ENCODE results near the gene EIF3F. TPM values are rescaled to one million over a fixed set of nuclear protein-coding genes. Genes with fewer than 3 reads are reported as not detected.
A peak's percentile ranks its signal among the peaks of the same experiment; 100 is the strongest.

EIF3F gene
- total and polyA plus RNA-seq, 9 of the 15 experiments (the other 6 are each of a cell fraction or from before 2014, with no cell fraction given): 50.1 to 259 (median 135) TPM

DNA sequence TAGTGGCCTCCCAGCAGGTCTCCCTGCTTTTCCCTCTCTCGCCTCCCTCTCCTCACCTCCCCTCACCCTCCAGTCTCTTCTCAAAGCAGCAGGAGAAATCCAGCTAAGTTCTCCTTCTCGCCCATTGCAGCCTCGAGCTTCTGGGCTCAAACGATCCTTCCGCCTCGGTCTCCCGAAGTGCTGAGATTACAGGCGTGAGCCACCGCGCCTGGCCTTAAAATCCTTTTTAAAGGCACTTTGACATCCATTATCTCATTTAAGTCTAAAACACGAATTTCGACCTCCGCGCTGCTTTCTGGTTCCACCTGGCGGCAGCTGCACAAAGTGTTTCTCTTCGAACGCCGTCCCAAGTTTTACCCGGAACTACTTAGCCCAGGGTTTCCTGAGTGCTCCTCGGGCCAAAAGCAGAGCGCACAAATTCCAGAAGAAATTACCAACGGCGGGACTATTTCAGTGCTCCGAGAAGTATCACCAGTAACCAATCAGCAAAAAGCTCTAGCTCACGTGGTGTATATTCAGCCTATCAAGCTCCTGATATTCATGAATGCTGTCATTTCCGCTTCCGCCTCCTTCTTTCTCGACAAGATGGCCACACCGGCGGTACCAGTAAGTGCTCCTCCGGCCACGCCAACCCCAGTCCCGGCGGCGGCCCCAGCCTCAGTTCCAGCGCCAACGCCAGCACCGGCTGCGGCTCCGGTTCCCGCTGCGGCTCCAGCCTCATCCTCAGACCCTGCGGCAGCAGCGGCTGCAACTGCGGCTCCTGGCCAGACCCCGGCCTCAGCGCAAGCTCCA lies at the start of gene EIF3F (continued):
- TF ChIP-seq, protein P1, sequence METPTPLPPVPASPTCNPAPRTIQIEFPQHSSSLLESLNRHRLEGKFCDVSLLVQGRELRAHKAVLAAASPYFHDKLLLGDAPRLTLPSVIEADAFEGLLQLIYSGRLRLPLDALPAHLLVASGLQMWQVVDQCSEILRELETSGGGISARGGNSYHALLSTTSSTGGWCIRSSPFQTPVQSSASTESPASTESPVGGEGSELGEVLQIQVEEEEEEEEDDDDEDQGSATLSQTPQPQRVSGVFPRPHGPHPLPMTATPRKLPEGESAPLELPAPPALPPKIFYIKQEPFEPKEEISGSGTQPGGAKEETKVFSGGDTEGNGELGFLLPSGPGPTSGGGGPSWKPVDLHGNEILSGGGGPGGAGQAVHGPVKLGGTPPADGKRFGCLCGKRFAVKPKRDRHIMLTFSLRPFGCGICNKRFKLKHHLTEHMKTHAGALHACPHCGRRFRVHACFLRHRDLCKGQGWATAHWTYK (CRISPR knock-in tag; IDR thresholded peaks at IDR 0.05): no peak
- TF ChIP-seq HDGF (IDR thresholded peaks at IDR 0.05): 0 out of 2 replicates have a peak, but pooled peaks have one; percentile 25
- TF ChIP-seq, protein P2, sequence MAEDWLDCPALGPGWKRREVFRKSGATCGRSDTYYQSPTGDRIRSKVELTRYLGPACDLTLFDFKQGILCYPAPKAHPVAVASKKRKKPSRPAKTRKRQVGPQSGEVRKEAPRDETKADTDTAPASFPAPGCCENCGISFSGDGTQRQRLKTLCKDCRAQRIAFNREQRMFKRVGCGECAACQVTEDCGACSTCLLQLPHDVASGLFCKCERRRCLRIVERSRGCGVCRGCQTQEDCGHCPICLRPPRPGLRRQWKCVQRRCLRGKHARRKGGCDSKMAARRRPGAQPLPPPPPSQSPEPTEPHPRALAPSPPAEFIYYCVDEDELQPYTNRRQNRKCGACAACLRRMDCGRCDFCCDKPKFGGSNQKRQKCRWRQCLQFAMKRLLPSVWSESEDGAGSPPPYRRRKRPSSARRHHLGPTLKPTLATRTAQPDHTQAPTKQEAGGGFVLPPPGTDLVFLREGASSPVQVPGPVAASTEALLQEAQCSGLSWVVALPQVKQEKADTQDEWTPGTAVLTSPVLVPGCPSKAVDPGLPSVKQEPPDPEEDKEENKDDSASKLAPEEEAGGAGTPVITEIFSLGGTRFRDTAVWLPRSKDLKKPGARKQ (CRISPR knock-in tag; IDR thresholded peaks at IDR 0.05): no peak
- TF ChIP-seq, protein P3, sequence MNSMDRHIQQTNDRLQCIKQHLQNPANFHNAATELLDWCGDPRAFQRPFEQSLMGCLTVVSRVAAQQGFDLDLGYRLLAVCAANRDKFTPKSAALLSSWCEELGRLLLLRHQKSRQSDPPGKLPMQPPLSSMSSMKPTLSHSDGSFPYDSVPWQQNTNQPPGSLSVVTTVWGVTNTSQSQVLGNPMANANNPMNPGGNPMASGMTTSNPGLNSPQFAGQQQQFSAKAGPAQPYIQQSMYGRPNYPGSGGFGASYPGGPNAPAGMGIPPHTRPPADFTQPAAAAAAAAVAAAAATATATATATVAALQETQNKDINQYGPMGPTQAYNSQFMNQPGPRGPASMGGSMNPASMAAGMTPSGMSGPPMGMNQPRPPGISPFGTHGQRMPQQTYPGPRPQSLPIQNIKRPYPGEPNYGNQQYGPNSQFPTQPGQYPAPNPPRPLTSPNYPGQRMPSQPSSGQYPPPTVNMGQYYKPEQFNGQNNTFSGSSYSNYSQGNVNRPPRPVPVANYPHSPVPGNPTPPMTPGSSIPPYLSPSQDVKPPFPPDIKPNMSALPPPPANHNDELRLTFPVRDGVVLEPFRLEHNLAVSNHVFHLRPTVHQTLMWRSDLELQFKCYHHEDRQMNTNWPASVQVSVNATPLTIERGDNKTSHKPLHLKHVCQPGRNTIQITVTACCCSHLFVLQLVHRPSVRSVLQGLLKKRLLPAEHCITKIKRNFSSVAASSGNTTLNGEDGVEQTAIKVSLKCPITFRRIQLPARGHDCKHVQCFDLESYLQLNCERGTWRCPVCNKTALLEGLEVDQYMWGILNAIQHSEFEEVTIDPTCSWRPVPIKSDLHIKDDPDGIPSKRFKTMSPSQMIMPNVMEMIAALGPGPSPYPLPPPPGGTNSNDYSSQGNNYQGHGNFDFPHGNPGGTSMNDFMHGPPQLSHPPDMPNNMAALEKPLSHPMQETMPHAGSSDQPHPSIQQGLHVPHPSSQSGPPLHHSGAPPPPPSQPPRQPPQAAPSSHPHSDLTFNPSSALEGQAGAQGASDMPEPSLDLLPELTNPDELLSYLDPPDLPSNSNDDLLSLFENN (IDR thresholded peaks at IDR 0.05; ENCODE audit: low read depth in 2 of 2, low read length in 2 of 2): peak in 1 of 2 experiments; percentile 6; a peak in 1 of 4 replicates
- TF ChIP-seq, protein P4, sequence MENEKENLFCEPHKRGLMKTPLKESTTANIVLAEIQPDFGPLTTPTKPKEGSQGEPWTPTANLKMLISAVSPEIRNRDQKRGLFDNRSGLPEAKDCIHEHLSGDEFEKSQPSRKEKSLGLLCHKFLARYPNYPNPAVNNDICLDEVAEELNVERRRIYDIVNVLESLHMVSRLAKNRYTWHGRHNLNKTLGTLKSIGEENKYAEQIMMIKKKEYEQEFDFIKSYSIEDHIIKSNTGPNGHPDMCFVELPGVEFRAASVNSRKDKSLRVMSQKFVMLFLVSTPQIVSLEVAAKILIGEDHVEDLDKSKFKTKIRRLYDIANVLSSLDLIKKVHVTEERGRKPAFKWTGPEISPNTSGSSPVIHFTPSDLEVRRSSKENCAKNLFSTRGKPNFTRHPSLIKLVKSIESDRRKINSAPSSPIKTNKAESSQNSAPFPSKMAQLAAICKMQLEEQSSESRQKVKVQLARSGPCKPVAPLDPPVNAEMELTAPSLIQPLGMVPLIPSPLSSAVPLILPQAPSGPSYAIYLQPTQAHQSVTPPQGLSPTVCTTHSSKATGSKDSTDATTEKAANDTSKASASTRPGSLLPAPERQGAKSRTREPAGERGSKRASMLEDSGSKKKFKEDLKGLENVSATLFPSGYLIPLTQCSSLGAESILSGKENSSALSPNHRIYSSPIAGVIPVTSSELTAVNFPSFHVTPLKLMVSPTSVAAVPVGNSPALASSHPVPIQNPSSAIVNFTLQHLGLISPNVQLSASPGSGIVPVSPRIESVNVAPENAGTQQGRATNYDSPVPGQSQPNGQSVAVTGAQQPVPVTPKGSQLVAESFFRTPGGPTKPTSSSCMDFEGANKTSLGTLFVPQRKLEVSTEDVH (IDR thresholded peaks at IDR 0.05; ENCODE audit: low read depth, partially characterized antibody): peak; percentile 84
- TF ChIP-seq, protein P5, sequence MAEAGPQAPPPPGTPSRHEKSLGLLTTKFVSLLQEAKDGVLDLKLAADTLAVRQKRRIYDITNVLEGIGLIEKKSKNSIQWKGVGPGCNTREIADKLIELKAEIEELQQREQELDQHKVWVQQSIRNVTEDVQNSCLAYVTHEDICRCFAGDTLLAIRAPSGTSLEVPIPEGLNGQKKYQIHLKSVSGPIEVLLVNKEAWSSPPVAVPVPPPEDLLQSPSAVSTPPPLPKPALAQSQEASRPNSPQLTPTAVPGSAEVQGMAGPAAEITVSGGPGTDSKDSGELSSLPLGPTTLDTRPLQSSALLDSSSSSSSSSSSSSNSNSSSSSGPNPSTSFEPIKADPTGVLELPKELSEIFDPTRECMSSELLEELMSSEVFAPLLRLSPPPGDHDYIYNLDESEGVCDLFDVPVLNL (CRISPR knock-in tag; IDR thresholded peaks at IDR 0.05; ENCODE audit: low read depth): peak; percentile 86; the same call in 1 of the 2 replicates
- no peak for TF ChIP-seq SETDB1 (IDR thresholded peaks at IDR 0.05; ENCODE audit: low read length)
- no peak for TF ChIP-seq MTA2 (IDR thresholded peaks at IDR 0.05; ENCODE audit: low read depth)
- no peak for TF ChIP-seq RBM22 (IDR thresholded peaks at IDR 0.05; ENCODE audit: low read depth, low read length, poor library complexity, severe bottlenecking)
- no peak for TF ChIP-seq RFX7 (CRISPR knock-in tag; IDR thresholded peaks at IDR 0.05)
- TF ChIP-seq, protein P6, sequence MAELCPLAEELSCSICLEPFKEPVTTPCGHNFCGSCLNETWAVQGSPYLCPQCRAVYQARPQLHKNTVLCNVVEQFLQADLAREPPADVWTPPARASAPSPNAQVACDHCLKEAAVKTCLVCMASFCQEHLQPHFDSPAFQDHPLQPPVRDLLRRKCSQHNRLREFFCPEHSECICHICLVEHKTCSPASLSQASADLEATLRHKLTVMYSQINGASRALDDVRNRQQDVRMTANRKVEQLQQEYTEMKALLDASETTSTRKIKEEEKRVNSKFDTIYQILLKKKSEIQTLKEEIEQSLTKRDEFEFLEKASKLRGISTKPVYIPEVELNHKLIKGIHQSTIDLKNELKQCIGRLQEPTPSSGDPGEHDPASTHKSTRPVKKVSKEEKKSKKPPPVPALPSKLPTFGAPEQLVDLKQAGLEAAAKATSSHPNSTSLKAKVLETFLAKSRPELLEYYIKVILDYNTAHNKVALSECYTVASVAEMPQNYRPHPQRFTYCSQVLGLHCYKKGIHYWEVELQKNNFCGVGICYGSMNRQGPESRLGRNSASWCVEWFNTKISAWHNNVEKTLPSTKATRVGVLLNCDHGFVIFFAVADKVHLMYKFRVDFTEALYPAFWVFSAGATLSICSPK (IDR thresholded peaks at IDR 0.05; ENCODE audit: borderline replicate concordance): no peak
- peak; percentile 53; the same call in 1 of the 2 replicates for TF ChIP-seq DPF2 (IDR thresholded peaks at IDR 0.05)

Data from K562 (cell line).